Raji (cell line): Measurements from ENCODE around the gene LAPTM4A.

Source experiments
- POLR2A ChIP-seq: IDR thresholded peaks from 2 replicates; pipeline ENCODE4 v1.6.1; 2011; ENCODE audit warnings: low read depth, low read length, control low read depth; ENCODE audit not compliant: insufficient read depth

Gene LAPTM4A

DNA sequence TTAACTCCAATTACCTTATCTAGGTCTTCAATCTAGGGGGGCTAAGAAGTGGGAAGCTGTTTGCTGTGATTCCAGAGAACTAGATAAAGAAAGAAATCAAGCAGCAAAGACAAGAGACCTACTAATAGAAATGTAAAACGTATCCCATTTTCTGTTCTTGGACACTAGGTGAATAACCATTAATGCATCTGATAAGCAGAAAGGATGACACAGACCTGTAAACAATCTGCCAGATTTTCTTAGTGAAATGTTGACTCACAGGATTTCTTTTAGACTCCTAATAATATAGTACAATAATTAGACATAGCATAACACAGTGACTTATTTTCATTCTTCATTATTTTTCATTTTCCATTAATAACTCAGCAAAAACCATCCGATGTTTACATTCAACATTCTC, 62.8 kb downstream of the LAPTM4A start:
- TF ChIP-seq POLR2A = no peak

GRCh38 chr2:19987936-19988335, 63.5 kb downstream of the LAPTM4A start:
- TF ChIP-seq POLR2A = no peak
